GM04503 (cell line): Measurements from ENCODE around the gene TTYH3.
"Not testable (repeated sequence)": the region's sequence is repeated elsewhere in the genome, so short reads cannot be mapped to it uniquely, and the experiment has no call there.

ENCODE experiments used
- DNase-seq: peaks from one replicate; pipeline ENCODE4 v3.0.0-alpha.2; 2012; ENCODE audit warnings: low read depth

The TTYH3 gene, protein sequence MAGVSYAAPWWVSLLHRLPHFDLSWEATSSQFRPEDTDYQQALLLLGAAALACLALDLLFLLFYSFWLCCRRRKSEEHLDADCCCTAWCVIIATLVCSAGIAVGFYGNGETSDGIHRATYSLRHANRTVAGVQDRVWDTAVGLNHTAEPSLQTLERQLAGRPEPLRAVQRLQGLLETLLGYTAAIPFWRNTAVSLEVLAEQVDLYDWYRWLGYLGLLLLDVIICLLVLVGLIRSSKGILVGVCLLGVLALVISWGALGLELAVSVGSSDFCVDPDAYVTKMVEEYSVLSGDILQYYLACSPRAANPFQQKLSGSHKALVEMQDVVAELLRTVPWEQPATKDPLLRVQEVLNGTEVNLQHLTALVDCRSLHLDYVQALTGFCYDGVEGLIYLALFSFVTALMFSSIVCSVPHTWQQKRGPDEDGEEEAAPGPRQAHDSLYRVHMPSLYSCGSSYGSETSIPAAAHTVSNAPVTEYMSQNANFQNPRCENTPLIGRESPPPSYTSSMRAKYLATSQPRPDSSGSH

DNA sequence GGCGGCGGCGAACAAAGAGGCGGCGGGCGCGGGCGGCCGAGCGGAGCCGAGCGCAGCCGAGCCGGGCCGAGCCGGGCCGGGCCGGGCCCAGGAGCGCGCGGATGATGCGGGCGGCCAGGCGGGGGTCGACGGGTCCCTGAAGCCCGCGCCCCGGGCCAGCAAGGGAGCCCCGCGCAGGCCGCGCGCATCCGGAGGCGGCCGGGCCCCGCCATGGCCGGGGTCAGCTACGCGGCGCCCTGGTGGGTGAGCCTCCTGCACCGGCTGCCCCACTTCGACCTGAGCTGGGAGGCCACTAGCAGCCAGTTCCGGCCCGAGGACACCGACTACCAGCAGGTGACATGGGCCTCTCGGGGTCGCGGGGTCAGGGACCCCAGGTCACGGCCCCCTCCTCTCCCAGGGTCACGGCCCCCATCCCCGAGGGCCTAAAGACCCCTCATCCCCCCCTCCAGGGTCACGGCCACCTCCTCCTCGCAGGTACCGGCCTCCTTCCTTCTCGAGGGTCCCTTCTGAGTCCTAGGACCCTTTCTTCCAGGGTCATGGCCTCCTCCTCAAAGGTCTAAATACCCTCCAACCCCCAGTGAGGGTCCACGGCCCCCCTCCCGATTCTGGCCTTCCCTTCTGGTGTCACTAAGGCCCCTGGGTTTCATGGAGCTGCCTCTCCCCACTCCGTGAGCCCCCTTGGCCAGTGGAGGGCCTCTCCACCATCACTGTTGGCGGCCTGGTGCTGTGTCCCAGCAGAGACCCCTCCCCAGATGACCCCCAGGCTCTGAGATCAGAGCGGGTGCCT is at the start of gene TTYH3:
Gene TTYH3 (plus strand): TSS at position 41 of the 787 bp plus-strand sequence. CDS start 170 bp downstream, at position 211.
- no peak for DNase-seq

DNA sequence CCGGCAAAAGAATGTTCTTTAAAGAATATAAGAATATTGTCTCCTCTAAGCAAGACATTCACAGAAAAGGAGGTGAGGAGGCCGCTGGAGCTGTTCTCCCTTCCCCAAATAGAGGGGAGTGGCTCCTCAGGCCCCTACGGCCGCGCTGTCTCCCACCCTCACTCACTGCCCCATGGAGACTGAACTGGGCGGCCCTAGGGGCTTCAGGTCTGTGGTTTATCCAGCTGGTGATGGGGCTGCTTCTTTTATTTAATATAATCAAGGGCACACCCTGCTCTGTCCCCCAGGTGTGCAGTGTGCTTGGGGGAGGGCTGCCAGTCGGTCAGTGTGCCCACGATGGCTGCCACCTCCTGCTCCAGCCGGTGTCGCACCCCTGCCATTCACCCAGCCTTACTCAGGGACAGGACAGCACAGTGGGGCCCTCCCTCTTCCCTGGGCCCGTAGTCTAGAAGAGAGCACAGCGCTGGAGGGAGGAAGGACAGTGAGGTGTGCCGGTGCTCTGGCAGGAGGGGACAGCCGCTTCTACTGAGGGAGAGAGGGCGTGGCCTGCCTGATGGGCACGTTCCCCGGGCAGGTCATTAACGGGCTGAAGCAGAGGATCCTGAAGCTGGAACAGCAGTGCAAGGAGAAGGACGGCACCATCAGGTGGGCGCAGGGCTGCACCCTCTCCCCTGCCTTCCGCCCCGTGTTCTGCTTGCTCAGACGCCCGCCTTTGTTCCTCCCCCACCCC is 49.6 kb upstream of the TTYH3 start:
- no peak for DNase-seq

DNA sequence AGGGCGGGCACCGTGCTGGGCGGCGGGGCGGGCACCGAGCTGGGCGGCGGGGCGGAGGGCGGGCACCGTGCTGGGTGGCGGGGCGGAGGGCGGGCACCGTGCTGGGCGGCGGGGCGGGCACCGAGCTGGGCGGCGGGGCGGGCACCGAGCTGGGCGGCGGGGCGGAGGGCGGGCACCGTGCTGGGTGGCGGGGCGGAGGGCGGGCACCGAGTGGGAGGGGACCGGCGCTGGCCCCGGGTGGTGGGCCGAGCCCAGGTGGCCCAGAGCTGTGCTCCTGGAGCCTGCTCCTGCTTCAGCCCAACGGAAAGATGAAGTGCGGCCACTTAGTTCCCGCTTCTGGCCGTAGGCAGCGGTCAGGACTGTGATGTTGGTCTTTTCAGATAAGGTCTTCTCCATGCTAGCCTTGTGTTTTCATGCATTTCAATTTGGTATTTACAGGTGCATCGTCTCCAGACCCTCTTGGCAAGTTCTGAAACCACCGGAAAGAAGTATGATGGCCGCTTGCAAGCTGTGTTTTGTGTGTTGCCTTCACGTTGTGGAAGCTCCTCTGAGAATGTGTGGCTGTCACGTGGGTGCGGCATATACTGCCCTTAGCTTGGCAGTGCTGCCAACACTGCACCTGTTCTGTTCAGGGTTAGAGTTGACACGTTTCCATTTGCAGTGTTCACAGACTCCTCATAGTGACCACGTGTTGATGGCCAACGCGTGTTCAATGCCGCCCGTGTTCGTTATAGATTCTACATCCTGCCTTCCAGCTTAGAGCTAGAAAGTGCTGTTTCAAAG is 47.8 kb upstream of the TTYH3 start:
- DNase-seq: no peak

DNA sequence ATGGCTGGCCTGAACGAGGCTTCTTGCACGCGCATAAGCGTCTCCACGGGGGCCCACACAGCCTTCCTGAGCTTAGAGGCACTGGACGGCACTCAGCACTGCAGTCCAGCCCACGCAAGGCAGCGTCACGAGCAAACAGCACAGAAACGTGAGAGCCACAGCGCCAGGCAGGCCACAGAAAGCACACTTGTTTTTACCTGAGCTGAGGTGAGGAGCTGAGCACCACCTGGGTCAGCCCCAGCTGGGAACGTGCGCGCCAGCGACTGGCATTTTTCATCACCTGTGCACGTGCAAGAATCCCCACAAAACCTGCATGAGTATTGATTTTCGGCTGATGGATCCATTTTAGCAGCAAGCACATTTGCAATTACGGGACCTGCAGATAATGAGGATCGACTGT is 46.3 kb upstream of the TTYH3 start:
- no peak for DNase-seq

DNA sequence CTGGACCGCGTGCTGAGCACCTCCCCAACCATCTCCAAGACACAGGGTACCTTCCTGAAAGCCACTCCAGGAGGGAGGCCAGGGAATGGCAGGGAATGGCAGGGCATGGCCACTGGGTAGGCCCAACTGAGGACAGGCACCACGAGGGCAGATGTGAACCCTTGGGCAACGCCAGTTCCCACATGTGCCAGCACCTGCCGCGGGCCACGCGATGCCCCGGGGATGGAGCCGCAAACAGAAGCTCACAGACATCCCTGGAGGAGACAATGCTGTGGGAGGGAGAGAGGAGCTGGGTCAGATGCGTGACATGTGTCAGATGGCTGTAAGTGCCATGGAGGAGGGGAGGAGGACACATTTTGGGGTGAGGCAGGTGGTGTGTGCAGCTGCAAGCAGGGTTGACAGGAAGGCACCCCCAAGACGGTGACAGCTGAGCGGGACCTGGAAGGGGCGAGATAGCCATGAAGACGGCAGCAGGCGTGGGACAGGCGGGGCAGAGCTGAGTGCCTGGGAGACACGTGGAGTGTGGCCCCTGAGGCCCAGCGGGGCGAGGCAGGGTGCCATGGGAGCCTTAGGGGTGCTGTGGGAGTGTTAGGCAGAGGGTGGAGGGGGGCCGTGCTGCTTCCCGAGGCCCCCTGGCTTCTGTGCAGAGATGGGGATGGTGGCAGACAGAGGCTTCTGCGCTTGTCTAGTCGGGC is 45.3 kb upstream of the TTYH3 start:
- no peak for DNase-seq

DNA sequence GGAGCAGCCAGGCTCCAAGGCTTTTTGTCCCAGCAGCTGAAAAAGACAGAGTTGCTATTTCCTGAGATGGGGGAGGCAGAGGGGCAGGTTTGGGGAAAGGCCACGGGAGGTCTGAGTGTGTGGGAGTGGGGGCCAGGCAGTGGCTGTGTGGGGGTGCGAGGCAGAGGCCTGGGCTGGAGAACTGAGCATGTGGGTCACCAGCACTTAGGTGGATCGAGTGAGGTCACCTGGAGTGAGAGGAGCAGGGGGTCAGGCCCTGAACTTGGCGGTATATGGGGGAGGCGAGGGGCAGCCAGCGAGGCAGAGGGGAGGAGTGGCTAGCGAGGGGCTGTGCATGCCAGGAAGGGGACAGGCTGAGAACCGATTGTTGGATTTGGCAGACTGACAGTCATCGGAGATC is 44.7 kb upstream of the TTYH3 start:
- DNase-seq: no peak

DNA sequence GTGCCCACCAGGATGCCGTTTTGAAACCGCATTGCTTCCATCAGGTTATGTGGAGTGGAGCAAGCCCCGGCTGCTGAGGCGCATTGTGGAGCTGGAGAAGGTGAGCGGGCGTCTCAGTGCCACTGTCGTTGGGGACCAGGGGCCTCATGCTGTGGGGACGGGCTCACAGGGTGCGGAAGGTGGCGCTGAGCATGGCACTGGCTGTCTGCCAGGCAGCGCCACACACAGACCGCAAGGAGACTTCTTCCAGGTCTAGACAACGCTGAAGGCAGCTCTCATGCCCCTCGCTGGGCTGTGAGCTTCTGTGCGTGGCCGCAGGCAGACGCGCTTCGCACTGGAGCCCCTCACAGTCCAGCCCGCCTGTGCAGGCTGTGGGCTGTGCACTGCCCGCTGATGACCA is 44.0 kb upstream of the TTYH3 start:
- DNase-seq: no peak

DNA sequence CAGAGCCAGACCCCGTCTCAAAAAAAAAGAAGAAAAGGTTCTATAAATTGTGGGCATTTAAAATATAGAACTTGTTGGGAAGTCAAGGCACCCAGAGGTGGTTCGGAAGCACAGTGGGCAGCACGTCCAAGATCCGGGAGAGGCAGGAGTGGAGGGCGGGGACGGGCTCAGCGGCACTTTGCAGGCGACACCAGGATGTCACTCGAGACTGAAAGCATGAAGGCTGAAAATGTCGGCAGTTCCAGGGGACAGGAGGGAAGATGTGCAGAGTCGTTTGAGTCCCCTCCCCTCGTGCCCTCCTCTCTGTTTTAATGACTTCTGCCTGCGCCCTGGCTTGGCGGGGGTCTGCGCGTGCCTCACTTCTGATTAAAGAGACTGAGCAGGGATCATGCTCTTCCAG is 42.4 kb upstream of the TTYH3 start:
- DNase-seq: no peak

DNA sequence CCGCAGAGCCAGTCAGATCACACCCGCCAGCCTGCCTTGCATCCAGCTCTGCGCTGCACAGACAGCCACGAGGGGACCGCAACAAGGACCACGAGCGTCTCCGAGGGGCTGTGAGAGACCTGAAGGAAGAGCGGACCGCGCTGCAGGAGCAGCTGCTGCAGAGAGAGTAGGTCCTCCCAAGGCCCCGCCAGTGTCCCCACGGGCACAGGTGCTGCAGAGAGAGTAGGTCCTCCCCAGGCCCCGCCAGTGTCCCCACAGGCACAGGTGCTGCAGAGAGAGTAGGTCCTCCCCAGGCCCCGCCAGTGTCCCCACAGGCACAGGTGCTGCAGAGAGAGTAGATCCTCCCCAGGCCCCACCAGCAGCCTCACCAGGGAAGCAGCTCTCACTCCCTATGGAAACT is 41.8 kb upstream of the TTYH3 start:
- not testable (repeated sequence) for DNase-seq

DNA sequence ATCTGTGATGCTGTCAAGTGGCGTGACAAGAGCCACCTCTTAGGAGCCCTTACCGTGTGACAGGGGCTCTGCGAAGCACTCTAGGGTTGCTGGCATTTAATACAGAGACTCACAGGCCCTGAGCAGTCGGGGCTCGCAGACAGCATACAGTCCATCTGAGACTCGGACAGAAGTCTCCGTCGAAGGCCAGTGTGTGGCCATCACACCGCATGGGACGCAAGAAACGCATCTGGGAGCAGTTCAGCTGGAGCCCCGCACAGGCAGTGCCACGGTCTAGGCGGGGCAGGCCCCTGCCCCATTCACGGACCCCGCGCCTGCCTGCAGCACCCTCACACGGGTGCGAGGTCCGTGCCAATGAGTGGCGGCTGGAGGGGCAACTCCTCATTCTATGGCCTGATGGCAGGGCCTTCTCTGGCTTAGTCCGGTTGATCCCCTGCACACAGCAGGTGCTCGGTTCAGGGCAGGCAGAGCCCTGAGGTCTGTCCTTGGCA is 39.4 kb upstream of the TTYH3 start:
- DNase-seq: no peak

DNA sequence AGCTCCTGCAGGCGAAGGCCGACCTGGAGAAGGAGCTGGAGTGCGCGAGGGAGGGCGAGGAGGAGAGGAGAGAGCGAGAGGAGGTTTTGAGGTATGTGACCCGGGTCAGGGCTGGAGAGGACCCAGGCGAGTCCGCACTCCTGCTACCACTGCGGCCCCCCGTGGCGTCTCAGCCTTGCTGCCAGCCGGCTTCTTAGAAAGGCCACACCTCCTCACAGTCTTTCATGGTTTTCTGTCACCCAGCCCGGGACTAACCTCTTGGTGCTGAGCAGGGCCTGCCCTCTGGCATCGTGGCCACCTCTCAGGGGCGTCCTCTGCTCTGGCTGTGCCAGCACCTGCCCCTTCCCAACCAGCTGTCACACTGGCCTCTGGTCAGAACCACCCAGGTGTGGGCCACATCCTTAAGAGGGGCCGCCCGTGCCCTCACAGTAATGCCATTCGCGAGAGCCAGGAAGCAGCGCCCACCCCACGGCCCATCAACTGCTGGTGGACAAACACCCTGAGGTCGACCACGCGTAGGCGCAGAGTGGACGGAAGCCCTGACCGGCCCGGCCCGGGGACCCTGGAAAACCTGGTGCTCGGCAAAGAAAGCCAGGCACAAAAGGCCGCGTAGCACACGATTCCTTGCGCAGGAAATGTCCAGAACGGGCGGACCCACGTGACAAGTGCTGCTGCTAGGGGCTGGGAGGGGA is 38.6 kb upstream of the TTYH3 start:
- no peak for DNase-seq

DNA sequence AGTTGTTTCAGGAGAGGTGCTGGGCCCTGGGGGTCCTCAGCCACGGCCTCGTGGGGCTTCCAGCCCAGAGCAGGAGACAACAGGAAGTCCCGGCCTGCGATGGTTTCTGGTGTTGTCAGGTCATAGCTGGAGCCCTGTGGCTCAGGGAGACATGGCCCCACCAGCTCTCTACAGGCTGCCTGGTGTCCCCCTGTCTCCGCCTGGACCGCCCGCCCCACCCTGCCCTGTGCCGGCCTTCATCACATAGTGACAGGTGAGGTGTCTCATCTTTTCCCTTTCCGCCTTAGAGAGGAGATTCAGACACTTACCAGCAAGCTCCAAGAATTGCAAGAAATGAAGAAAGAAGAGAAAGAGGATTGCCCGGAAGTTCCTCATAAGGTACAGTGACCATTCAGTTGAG is 37.2 kb upstream of the TTYH3 start:
- no peak for DNase-seq

DNA sequence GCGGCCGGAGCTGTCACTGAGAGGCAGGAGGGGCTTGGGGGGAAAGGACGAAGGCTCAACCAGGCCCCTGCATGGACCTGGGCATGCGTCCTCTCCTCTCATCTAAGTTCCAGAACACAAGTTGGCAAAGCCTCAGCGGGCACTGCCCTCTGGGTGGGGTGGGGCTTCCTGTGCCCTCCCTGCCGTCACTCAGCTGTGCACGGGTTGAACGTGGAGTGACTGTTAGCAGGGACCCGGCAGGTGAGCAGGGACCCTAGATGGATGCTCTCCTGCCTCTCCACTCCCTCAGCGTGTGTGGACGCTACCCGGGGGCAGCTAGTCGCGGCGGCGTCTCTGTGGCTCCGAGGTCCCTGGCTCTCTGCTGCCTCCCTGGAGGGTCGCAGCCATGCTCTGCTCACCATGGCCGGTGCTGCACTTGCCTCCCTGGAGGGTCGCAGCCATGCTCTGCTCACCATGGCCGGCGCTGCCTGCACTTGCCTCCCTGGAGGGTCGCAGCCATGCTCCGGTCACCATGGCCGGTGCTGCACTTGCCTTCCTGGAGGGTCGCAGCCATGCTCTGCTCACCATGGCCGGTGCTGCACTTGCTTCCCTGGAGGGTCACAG is 36.4 kb upstream of the TTYH3 start:
- no peak for DNase-seq

DNA sequence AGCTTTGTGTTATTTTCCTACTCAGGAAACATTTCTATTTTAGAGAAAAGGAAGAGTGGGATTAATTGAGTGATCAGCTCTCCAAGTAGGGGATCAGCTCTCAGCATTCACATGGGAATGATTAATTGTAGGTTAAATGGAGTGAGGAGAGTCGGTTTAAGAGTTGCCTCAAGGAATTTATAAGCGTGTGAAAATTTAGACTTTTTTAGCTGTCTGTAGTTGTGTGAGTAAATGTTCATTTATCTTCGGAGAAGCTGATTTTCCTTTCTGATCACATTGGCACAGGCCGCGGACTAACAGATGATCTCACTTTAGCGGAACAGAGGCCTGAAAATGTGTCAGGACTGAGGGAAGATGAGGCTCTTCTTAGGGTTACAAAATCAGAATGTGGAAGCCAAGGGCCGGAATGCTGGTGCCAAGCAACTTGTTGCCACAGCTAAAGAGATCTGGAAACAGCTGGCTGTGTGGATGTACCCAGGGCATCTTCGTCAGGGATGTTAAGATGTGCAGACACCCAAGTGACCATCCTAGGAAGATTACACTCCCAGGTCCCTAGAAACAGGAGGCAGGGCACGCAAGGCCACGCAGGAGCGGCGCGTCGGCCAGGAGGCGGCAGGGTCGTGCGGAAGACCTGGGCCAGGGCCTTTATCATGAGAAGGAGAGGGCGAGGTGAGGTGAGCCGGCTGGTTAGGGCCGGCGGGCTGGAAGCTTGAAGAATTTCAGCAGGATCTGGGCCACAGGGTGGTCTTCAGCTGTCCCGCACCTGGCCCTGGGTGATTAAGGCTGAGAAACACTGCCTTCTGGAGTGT is 35.1 kb upstream of the TTYH3 start:
- DNase-seq: no peak

DNA sequence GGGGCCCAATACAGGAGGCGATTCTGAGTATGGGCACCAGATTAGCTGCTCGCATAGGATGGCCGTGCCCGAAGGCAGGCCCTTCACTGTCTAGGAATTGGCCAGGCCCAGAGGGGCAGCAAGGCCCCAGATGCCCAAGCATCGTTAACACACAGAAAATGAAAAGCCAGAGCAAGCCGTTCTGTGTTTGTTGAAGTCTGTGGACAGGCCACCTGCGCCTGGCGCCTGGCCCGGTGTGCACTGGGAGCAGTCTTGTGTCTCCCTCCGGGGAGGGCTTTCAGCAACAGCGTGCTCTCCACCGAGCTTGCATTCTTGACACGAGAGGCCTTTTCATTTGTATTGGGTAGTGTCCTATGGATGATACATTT is 34.5 kb upstream of the TTYH3 start:
- no peak for DNase-seq

DNA sequence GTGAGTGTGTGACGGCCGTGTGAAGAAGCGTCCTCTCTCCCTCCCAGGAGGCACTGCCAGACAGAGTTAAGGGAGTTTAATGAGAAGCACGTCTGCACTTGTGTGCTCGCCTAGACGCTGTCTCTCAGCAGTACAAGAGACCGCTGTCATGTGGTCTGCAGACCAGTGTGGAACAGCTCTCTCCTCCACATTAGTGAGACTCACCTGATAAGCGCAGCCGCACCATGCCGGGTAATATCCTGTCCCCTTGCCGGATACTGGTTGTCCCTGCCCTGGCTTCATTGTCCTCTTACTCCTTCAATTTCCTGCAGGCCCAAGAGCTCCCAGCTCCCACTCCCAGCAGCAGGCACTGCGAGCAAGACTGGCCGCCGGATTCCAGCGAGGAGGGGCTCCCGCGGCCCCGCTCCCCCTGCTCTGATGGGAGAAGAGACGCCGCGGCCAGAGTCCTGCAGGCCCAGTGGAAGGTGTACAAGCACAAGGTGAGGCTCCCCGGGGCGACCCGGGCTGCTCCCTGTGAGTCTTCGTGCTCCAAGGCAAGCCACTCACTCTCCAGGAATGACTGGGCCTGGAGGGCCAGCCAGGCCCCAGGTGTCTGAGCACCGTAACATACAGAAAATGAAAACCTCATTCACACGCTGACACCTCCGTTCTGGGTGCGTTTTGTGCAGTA is 33.5 kb upstream of the TTYH3 start:
- no peak for DNase-seq

DNA sequence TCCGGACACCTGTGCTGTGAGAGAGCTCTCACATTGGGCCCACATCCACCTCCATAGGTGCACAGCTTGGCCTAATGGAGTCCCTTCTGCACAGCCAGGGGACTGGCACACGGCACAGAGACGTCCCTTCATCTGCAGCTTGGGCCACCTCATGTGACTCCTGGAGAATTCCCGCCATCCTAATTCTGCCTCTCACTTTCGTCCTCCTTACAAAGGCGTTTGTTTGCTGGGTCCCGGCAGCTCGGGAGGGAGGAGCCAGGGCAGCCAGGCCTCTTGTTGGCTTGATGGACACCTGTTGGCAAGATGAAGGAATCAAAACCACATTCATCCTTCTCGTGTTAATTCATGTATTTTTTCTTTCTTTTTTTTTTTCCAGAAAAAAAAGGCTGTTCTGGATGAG is 30.7 kb upstream of the TTYH3 start:
- no peak for DNase-seq

DNA sequence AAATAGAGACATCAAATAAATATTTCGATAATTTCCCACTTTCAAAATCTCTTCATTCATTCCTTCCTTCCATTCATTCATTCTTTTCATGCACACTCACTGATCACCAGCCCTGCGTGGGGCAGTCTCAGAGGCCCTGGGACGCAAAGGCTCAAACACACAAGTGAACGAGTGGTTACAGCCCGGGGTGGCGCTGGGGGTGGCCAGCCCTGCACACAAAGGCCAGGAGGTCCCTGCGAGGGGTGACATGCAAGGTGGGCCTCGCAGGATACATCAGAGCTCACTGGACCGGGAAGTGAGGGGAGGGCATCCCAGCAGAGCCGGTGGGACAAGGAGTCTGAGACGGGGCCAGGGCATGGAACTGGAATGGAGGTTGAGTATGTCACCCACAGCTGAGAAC is 29.9 kb upstream of the TTYH3 start:
- DNase-seq: no peak
